Measurements from ENCODE around the gene VAT1L.
"Not testable (repeated sequence)": the region's sequence is repeated elsewhere in the genome, so short reads cannot be mapped to it uniquely, and the experiment has no call there.

The VAT1L gene

DNA sequence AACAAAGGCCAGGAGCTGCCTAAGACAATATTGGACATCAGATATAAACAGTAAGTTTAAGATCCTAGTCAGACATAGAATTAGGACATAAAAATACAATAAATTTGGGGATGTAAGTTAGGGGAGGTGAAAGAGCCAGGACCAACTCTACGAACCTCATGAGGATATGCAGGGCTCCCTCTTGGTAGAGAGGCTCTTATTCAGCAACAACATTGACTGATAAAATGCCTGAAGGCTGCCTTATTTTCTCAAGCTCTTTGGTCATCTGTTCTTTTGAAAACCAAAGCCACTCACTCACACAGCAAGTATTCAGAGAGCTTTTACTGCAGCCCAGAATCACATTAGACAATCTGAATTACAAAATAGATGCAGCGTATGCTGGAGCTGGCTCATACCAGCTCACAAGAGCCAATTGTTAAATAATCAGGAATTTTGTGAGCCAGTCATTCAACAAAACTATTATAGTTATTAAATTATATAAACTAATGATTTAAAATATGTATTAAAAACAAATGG, 125.4 kb downstream of the VAT1L start:
- DNase-seq (ENCODE audit: low read depth) = no peak

DNA sequence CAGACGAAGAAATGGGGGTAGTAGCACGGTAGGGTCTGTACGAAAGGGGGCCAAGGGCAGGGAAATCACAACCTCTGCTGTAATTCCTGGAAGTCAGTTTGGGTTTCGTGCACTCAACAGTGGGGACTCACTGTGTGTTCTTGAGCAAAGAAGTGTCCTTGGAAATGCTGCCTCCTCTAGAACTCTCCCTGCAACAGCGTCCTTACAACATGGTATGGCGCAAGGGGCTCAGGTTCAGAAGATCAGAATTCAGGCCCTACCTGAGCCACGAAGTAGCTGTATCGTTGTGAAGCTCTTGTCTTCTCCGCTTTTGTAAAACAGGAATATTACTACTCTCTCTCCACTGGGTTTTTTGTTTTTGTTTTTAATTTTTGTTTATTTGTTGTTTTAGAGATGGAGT, 127.7 kb downstream of the VAT1L start:
- DNase-seq (ENCODE audit: low read depth) = no peak

GRCh38 chr16:77917971-77918370, 129.6 kb downstream of the VAT1L start:
- DNase-seq (ENCODE audit: low read depth) = no peak

- DNase-seq (ENCODE audit: low read depth) = no peak
Measured at GRCh38 chr16:77918809-77919707, 130.7 kb downstream of the VAT1L start.

DNA sequence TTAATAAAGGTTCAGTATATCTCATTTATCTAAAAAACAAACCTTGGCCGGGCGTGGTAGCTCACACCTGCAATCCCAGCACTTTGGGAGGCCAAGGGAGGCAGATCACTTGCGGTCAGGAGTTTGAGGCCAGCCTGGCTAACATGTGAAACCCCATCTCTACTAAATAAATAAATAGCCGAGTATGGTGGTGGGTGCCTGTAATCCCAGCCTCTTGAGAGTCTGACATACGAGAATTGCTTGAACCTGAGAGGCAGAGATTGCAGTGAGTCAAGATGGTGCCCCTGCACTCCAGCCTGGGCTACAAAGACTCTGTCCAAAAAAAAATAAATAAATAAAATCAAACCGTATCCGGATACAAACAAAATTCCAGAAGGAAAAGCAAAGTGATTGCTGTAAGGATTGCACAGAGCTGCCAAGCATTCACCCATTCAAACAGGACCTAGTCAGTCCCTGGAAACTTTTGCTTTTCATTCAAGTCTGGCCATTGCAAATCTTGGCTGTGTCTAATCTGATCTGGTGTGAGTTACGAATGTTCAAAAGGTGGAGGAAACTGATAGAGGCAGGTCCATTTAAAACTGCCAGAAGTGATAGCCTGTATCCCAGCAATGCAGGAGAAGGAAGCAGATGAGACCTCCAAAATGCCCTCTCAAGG, 131.5 kb downstream of the VAT1L start:
- no peak for DNase-seq (ENCODE audit: low read depth)

DNA sequence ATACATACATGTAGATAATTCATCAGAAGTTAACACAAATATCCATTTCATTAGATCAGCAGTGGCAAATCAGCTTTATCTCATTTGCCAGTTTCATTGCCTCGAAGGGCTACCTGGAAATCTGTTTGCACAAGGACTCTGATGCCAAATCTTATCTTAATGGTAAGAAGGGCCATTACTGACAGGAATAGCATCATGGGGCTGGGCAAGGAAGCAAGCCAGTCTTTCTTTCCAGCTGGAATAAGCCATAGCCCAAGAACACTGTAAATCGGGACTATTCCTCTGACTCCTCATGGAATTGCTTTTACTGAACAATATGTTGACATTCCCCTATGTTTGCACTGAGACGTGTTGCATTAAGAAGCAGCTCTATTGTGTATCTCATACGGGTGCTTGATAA, 132.6 kb downstream of the VAT1L start:
- DNase-seq (ENCODE audit: low read depth) = no peak

GRCh38 chr16:77922228-77922754, 133.9 kb downstream of the VAT1L start:
- DNase-seq (ENCODE audit: low read depth) = no peak

- DNase-seq (ENCODE audit: low read depth) = no peak
Measured at GRCh38 chr16:77925531-77925930, 137.2 kb downstream of the VAT1L start.

GRCh38 chr16:77928096-77928495, 139.7 kb downstream of the VAT1L start:
- no peak for DNase-seq (ENCODE audit: low read depth)

- DNase-seq (ENCODE audit: low read depth) = no peak
Measured at GRCh38 chr16:77929004-77929403, 140.6 kb downstream of the VAT1L start.

- DNase-seq (ENCODE audit: low read depth) = no peak
Measured at GRCh38 chr16:77931058-77931457, 142.7 kb downstream of the VAT1L start.

- no peak for DNase-seq (ENCODE audit: low read depth)
Measured at GRCh38 chr16:77937473-77938149, 149.2 kb downstream of the VAT1L start.

GRCh38 chr16:77938913-77939312, 150.5 kb downstream of the VAT1L start:
- no peak for DNase-seq (ENCODE audit: low read depth)

DNA sequence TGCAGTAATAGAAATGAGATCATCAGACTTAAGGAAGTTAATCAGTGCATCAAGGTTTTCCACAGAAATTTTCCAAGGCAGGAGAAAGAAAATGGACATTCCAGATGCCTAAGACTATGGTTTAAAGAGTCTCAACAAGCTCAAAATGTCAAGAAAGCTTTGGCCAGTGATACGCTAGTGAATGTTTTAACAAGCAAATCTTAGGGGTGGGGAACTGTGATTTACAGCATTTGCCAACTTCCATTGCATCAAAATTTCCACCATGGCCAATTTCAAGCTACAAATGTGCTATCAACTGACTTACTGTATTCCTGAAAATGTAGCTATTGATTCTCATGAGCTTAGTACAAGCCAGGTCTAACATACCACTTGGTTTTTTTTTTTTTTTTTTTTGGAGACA, 151.6 kb downstream of the VAT1L start:
- no peak for DNase-seq (ENCODE audit: low read depth)

GRCh38 chr16:77943801-77944200, 155.4 kb downstream of the VAT1L start:
- DNase-seq (ENCODE audit: low read depth) = no peak

DNA sequence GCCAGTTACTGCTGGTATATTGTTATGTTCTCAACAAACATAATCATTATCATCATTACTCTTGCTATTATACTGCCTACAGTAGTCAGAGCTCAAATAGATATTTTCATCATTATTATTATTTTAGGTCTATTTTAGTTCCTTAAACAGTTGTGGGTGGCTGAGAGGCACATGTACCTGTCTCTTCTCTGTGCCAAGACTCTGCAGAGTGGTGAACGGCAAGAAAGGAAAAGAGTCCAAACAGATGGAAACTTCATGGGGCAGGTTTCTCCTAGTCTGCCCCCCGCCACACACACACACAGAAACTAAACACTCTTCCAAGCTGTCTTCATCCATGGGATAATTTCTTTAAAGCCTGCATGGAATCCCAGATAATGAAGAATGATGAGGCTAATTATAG, 156.3 kb downstream of the VAT1L start:
- no peak for DNase-seq (ENCODE audit: low read depth)

- DNase-seq (ENCODE audit: low read depth) = no peak
Measured at GRCh38 chr16:77945126-77945525, 156.8 kb downstream of the VAT1L start.

DNA sequence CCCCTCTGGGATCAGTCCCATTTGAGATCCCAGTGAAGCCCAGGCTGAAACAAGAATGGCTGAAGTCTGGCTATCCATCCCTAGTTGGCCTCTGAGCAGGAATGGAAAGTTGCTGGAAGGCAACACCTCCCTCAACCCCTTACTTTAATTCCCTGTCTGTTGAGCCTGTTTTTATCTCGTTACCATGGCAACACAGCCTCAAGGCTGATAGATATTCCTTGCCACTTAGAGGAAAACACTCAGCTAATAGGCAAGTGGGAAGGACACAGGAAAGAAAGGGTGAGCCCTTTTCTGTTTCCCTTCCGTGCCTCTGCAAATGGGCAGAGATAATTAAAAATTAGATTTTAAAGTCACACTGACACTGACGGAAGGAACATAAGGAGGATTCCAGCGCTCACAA, 158.5 kb downstream of the VAT1L start:
- no peak for DNase-seq (ENCODE audit: low read depth)

DNA sequence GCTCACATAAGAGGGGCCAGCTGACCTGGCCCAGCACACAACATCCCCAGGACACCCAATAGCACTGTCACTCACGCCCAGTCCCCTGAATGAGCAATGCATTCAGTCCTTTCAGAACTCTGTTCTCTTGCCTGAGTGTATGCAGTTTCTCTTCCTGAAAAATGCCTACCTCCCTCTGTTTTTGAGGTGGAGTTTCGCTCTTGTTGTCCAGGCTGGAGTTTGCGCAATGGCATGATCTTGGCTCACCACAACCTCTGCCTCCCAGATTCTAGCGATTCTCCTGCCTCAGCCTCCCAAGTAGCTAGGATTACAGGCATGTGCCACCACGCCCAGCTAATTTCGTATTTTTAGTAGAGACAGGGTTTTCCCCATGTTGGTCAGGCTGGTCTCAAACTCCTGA, 159.2 kb downstream of the VAT1L start:
- not testable (repeated sequence) for DNase-seq (ENCODE audit: low read depth)

GRCh38 chr16:77948835-77949234, 160.5 kb downstream of the VAT1L start:
- no peak for DNase-seq (ENCODE audit: low read depth)

DNA sequence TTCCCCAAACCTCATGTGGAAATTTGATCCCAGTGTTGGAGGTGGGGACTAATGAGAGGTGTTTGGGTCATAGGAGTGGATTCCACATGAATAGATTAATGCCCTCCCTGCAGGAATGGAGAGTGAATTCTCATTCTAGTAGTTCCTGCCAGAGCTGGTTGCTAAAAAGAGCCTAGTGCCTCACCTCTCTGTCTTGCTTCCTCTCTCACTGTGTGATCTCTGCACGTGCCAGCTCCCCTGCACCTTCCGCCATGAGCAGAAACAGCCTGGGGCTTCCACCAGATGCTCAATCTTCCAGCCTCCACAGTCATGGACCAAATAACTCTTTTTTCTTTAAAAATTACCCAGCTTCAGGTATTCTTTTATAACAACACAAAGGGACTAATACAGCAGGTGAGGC, 161.1 kb downstream of the VAT1L start:
- DNase-seq (ENCODE audit: low read depth) = no peak

DNA sequence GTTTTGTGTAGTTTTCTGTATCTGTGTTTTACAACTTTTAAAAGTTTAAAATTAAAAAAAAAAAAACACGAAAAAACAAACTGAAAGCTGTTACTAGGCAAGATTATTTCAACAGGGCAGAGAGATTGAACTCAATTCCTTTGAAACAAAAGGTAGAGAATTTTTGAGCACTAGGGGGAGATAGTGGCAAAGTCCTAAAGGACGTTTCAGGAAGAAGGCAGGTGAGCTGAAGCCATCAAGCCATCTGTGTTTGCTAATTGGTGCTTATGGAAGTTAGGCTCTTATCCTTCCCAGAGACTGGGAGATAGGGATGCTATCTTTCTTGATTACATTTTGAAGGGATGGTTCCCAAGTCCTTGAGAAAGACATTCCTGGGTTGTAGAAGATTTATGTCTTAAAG, 163.4 kb downstream of the VAT1L start:
- DNase-seq (ENCODE audit: low read depth) = no peak

- DNase-seq (ENCODE audit: low read depth) = no peak
Measured at GRCh38 chr16:77955127-77955526, 166.8 kb downstream of the VAT1L start.

All from activated T-cell treated with anti-CD3 and anti-CD28 coated beads for 1 hour (primary cell).